Endothelial cell (in vitro differentiated cells): ENCODE data around the gene OTUD7B. TPM values are rescaled to one million over a fixed set of nuclear protein-coding genes. Genes with fewer than 3 reads are reported as not detected.

ENCODE experiments used
- DNase-seq: peaks from one replicate; pipeline ENCODE4 v3.0.0; 2021; ENCODE audit warnings: low spot score
- H3K27ac Mint-ChIP-seq: one replicate; pipeline ENCODE4 v1.8.0; 2021; ENCODE audit warnings: mixed read lengths, inconsistent platforms; ENCODE audit not compliant: unreplicated experiment
- H3K27me3 Mint-ChIP-seq: one replicate; pipeline ENCODE4 v1.8.0; 2021; ENCODE audit warnings: mild to moderate bottlenecking, moderate library complexity, mixed read lengths, inconsistent platforms; ENCODE audit not compliant: unreplicated experiment
- H3K36me3 Mint-ChIP-seq: one replicate; pipeline ENCODE4 v1.8.0; 2021; ENCODE audit warnings: mild to moderate bottlenecking, low read depth, mixed read lengths, inconsistent platforms; ENCODE audit not compliant: unreplicated experiment
- H3K4me1 Mint-ChIP-seq: one replicate; pipeline ENCODE4 v1.8.0; 2021; ENCODE audit warnings: mild to moderate bottlenecking, mixed read lengths, inconsistent platforms; ENCODE audit not compliant: unreplicated experiment
- H3K4me3 Mint-ChIP-seq: one replicate; pipeline ENCODE4 v1.8.0; 2021; ENCODE audit warnings: mild to moderate bottlenecking, mixed read lengths, inconsistent platforms; ENCODE audit not compliant: unreplicated experiment
- H3K9me3 Mint-ChIP-seq: one replicate; pipeline ENCODE4 v1.8.0; 2021; ENCODE audit warnings: mixed read lengths, inconsistent platforms; ENCODE audit not compliant: unreplicated experiment
- total RNA-seq: library from RNA; stranded (reverse); fragmentation: NEBNext Ultra II Directional; extraction: Animal tissue kit (Norgen Biotek cat#: 25700); gene quantifications from one replicate; pipeline ENCODE4 v1.2.1, GENCODE V29; 2021; ENCODE audit not compliant: unreplicated experiment
- TF ChIP-seq, protein P1 (sequence below): fragments of 200-600 bp; sonication (generic); IDR thresholded peaks from one replicate; pipeline ENCODE4 v1.5.0; 2021; ENCODE audit warnings: antibody characterized with exemption; ENCODE audit not compliant: unreplicated experiment

The OTUD7B gene
- total RNA-seq, 1 donor from 2014 or later: 20.4 TPM

DNA sequence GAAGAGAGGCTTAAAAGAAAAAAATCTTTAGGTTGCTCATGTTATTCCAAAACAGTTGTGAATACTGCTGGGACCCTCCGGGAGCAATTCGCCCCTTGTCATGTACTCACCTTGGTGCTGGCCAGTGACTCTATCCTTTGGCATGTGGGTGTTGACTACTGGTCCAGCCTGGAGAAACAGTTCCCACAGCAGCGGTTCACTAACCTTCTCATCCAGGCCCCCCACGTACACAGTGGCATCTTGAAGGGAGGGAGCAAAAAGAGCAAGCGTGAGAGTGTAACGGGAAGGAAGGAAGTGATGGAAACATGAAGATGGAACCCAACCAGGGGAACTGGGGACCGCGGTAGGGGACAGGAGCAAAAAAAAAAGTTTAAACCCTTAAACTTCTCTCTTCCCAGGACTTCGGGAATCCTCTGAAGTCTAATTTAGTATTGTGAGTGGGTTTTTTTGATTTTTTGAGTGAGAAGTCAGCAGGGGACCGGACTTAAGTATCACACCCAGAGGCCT, 83.4 kb downstream of the OTUD7B start:
- Mint-ChIP-seq H3K9me3 (no peaks in the 10 kb centered on the region), H3K36me3 (peaks cover 58% of the 10 kb centered on the region), H3K4me3 (peak overlapping the region; percentile 99), H3K4me1 (peaks cover 30% of the 10 kb centered on the region), H3K27ac (peak overlapping the region; percentile 96), H3K27me3 (peaks cover 14% of the 10 kb centered on the region)
- DNase-seq: no peak
- TF ChIP-seq, protein P1, sequence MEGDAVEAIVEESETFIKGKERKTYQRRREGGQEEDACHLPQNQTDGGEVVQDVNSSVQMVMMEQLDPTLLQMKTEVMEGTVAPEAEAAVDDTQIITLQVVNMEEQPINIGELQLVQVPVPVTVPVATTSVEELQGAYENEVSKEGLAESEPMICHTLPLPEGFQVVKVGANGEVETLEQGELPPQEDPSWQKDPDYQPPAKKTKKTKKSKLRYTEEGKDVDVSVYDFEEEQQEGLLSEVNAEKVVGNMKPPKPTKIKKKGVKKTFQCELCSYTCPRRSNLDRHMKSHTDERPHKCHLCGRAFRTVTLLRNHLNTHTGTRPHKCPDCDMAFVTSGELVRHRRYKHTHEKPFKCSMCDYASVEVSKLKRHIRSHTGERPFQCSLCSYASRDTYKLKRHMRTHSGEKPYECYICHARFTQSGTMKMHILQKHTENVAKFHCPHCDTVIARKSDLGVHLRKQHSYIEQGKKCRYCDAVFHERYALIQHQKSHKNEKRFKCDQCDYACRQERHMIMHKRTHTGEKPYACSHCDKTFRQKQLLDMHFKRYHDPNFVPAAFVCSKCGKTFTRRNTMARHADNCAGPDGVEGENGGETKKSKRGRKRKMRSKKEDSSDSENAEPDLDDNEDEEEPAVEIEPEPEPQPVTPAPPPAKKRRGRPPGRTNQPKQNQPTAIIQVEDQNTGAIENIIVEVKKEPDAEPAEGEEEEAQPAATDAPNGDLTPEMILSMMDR: no peak

DNA sequence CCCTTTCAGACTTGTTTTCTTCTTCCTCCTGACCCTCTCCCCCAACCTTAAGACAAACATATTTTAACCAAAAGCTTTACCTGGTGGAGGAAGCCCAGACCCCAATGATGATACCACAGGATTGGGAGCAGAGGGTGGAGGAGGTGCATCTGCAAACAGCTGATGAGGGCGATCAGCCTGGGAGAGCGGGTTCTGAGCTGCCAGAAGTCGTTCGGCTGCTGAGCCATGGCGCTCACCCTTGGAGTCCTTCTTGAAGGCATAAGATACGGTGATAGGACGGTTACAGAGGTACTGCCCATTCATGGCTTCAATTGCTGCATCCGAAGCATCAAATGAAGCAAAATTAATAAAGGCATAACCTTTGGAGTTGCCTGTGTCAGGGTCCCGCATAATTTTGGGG, 84.2 kb downstream of the OTUD7B start:
- H3K9me3 Mint-ChIP-seq: no peaks in the 10 kb centered on the region
- TF ChIP-seq, protein P1: no peak
- peak overlapping the region; percentile 99 for H3K4me3 Mint-ChIP-seq
- peaks cover 55% of the 10 kb centered on the region for H3K36me3 Mint-ChIP-seq
- H3K27me3 Mint-ChIP-seq: peaks cover 12% of the 10 kb centered on the region
- H3K27ac Mint-ChIP-seq: peak overlapping the region; percentile 61
- DNase-seq: no peak
- H3K4me1 Mint-ChIP-seq: peaks cover 30% of the 10 kb centered on the region

DNA sequence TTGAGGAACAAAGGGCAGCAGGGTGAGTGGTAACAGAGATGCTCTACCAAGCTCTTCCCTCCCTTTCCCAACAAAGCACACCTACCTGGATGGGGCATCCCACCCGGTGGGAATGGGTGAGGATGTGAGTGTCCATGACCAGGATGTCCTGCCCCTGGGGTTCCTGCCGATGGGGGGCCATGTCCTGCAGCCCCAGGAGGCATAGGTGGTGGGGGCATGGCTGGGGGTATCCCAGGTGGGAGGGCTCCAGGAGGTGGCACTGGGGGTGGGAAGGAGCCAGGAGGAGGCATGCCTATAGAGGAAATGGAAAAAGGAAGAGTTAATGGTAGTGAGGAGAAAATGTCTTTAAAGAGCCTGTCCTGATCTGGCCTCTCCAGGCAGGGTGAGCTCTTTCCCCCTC, 84.8 kb downstream of the OTUD7B start:
- H3K4me1 Mint-ChIP-seq: peaks cover 30% of the 10 kb centered on the region
- TF ChIP-seq, protein P1: no peak
- H3K36me3 Mint-ChIP-seq: peaks cover 52% of the 10 kb centered on the region
- H3K9me3 Mint-ChIP-seq: no peaks in the 10 kb centered on the region
- DNase-seq: no peak
- peaks cover 10% of the 10 kb centered on the region for H3K27me3 Mint-ChIP-seq
- H3K27ac Mint-ChIP-seq: peak overlapping the region; percentile 61
- peak overlapping the region; percentile 99 for H3K4me3 Mint-ChIP-seq

DNA sequence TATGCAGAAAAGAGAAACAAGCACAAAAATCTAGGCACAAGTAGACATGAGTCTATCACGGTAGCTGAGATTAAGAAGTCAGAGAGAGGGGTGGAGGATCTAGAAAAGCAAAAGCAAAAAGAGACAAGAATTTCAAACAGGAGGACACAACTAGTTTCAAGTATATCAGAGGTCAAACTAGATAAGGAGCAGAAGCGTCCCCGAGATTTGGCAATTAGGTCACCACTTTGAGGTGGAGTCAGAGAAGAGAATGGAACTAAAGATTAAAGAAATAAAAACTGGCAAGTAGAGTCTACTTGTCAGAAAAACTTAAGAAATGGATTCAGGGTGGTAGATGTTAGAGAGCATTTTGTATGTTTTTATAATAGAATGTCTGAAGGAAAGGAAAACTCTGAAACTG, 85.2 kb downstream of the OTUD7B start:
- Mint-ChIP-seq H3K27ac (peak overlapping the region; percentile 50), H3K36me3 (peaks cover 48% of the 10 kb centered on the region), H3K27me3 (peaks cover 10% of the 10 kb centered on the region), H3K4me1 (peaks cover 30% of the 10 kb centered on the region), H3K4me3 (peak overlapping the region; percentile 84), H3K9me3 (no peaks in the 10 kb centered on the region)
- TF ChIP-seq, protein P1: no peak
- DNase-seq: no peak

DNA sequence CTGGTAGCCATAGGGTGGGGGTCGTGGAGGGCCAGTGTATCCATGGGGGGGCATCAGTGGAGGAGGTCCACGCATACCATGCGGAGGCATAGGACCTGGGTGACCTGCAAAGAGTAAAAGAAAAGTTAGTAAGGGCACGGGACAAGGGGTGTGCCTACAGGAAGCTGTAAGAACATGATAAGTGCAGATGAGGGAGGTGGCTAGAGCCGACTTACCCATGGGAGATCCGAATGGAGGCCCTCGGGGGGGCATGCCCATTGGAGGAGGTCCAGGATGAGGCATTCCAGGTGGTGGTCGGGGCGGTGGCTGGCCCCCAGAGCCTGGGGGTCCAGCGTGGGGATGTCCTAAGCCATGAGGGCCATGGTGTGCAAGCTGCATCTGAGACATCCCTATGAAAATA, 86.9 kb downstream of the OTUD7B start:
- no peaks in the 10 kb centered on the region for H3K9me3 Mint-ChIP-seq
- H3K4me1 Mint-ChIP-seq: peaks cover 31% of the 10 kb centered on the region
- H3K4me3 Mint-ChIP-seq: no peak overlapping the region
- H3K27ac Mint-ChIP-seq: no peak overlapping the region
- peaks cover 10% of the 10 kb centered on the region for H3K27me3 Mint-ChIP-seq
- TF ChIP-seq, protein P1: no peak
- H3K36me3 Mint-ChIP-seq: peaks cover 43% of the 10 kb centered on the region
- no peak for DNase-seq
